Measurements from ENCODE around the gene FLII. TPM values are rescaled to one million over a fixed set of nuclear protein-coding genes. Genes with fewer than 3 reads are reported as not detected.

The FLII gene
- total and polyA plus RNA-seq, 3 donors from 2014 or later, result 317 to 383 (median 351) TPM

DNA sequence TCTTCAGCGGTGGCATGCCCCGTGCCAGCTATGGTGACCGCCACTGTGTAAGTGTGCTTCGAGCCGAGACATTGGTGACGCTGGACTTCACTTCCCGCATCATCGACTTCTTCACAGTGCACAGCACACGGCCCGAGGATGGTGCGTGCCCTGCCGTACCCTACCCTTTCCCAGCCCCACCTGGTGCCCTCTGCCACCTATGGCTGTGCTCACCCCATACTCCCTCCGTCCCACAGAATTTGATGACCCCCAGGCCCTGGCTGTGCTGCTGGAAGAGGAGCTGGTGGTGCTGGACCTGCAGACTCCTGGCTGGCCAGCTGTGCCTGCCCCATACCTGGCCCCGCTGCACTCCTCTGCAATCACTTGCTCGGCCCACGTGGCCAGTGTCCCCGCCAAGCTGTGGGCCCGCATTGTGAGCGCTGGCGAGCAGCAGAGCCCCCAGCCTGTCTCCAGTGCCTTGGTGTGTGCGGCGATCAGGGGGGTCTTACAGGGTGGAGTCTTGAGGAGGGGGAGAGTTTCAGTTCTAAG, 23.6 kb downstream of the FLII start:
- no peak for DNase-seq
- Histone ChIP-seq H3K27ac (no peak overlapping the region), H3K4me1 (no peaks in the 10 kb centered on the region), H3K27me3 (no peaks in the 10 kb centered on the region), H3K9me3 (no peaks in the 10 kb centered on the region), H3K36me3 (ENCODE audit: low read depth, missing control alignments) (no peaks in the 10 kb centered on the region), H3K4me3 (no peak overlapping the region)
- intact Hi-C loops (cut with DNase I; ENCODE audit: low total_unique reads), result no loop called here
- 96 to 97% methylated on average over 14 to 22 of the region's 22 CpGs for WGBS, 2 donors
- TF ChIP-seq, protein P1, sequence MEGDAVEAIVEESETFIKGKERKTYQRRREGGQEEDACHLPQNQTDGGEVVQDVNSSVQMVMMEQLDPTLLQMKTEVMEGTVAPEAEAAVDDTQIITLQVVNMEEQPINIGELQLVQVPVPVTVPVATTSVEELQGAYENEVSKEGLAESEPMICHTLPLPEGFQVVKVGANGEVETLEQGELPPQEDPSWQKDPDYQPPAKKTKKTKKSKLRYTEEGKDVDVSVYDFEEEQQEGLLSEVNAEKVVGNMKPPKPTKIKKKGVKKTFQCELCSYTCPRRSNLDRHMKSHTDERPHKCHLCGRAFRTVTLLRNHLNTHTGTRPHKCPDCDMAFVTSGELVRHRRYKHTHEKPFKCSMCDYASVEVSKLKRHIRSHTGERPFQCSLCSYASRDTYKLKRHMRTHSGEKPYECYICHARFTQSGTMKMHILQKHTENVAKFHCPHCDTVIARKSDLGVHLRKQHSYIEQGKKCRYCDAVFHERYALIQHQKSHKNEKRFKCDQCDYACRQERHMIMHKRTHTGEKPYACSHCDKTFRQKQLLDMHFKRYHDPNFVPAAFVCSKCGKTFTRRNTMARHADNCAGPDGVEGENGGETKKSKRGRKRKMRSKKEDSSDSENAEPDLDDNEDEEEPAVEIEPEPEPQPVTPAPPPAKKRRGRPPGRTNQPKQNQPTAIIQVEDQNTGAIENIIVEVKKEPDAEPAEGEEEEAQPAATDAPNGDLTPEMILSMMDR (IDR thresholded peaks at IDR 0.05), result no peak
- no peak for TF ChIP-seq POLR2A (IDR thresholded peaks at IDR 0.05)

DNA sequence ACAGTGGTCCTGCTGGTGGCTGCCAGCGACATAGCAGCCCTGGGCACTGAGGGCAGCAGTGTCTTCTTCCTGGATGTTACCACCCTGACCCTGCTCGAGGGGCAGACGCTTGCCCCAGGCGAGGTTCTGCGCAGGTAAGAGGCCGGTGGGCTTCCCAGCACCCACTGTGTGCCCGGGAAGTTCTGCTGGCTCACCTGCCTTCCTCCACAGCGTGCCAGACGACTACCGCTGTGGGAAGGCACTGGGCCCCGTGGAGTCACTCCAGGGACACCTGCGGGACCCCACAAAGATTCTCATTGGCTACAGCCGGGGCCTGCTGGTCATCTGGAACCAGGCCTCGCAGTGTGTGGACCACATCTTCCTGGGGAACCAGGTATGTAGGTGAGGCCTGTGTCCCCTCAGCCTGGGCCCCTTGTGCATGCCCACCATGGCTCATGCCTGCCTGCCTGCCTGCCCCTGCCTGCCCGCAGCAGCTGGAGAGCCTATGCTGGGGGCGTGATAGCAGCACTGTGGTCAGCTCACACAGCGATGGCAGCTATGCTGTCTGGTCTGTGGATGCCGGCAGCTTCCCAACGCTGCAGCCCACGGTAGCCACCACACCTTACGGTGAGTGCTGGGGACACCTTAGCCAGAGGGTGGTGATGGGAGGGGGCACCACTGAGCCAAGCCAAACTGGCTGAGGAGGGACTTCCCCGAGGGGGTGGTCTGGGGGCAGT, 24.6 kb downstream of the FLII start:
- no peaks in the 10 kb centered on the region for H3K27me3 ChIP-seq
- H3K4me1 ChIP-seq, result no peaks in the 10 kb centered on the region
- no peaks in the 10 kb centered on the region for H3K36me3 ChIP-seq (ENCODE audit: low read depth, missing control alignments)
- no peak for DNase-seq
- no peak overlapping the region for H3K4me3 ChIP-seq
- H3K9me3 ChIP-seq, result no peaks in the 10 kb centered on the region
- intact Hi-C loops (cut with DNase I; ENCODE audit: low total_unique reads), result no loop called here
- TF ChIP-seq POLR2A (IDR thresholded peaks at IDR 0.05), result no peak
- TF ChIP-seq, protein P1 (IDR thresholded peaks at IDR 0.05), result no peak
- no peak overlapping the region for H3K27ac ChIP-seq
- 91 to 93% methylated on average over 7 to 21 of the region's 22 CpGs for WGBS, 2 donors

DNA sequence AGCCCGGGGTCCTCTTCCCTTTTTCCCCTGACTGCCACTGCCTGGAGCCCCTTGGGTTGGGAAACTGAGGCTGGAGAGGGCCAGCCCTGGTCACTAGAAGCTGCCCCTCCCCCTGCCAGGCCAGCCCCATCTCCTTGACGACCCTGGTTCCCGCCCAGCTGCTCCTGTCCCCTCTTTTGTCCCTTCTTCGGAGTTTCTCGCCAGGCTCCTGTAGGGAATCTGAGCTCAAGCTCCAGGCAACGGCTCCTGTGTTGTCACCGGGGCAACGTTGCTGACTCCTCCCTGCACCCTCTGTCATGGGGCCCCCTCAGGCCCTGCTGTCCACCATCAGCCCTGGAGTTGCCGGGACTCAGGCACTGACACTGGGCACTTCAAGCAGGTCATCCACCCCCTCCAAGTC, 27.4 kb downstream of the FLII start:
- DNase-seq, result no peak
- H3K27ac ChIP-seq, result no peak overlapping the region
- H3K36me3 ChIP-seq (ENCODE audit: low read depth, missing control alignments), result no peaks in the 10 kb centered on the region
- TF ChIP-seq, protein P1 (IDR thresholded peaks at IDR 0.05), result no peak
- TF ChIP-seq POLR2A (IDR thresholded peaks at IDR 0.05), result no peak
- peaks cover 6% of the 10 kb centered on the region for H3K4me1 ChIP-seq
- no peak overlapping the region for H3K4me3 ChIP-seq
- no peaks in the 10 kb centered on the region for H3K9me3 ChIP-seq
- H3K27me3 ChIP-seq, result no peaks in the 10 kb centered on the region
- intact Hi-C loops (cut with DNase I; ENCODE audit: low total_unique reads), result no loop called here
- 72 to 80% methylated on average over 4 to 9 of the region's 9 CpGs for WGBS, 2 donors

DNA sequence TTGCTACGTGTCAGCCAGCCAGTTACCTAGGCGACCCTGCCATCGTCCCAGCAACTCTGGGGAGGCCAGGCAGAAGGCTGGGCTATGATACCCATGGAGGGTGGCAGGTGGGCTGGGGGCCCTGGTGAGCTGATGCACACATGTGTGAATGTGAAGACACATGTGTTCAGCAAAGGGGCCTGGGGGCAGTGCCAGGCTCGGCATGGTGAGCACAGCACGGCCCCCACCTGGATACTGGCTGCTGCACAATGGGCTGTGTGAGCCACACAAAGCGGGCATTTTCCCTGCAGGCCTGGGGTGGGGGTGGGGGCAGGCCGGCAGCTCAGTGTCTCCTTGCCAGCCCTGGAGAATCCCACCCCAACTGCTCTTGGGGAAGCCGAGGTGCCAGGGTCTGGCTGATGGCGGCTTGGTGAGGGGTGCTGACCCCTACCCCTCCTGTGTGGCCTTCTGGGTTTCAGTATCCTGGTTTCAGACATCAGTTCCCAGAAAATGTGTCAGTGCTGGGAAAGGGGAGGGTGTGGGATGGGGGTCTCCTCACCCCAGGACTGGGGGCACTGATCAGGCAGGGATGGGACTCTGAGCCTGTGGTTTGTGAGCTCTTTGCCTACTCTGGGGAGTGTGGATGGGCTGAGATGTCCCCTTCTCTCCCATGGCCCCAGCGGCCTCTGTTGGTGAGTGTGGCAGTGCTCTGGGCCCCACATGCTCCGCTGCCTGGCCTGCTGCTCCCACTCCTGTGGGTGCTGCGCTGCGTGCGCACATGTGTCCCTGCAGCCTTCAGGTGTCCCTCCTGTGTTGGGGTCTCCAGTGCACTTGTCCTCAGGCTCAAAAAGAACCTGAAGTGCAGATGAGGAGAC, 28.0 kb downstream of the FLII start:
- no peak overlapping the region for H3K27ac ChIP-seq
- no peaks in the 10 kb centered on the region for H3K27me3 ChIP-seq
- DNase-seq, result no peak
- no peaks in the 10 kb centered on the region for H3K36me3 ChIP-seq (ENCODE audit: low read depth, missing control alignments)
- no peak for TF ChIP-seq POLR2A (IDR thresholded peaks at IDR 0.05)
- TF ChIP-seq, protein P1 (IDR thresholded peaks at IDR 0.05), result no peak
- intact Hi-C loops (cut with DNase I; ENCODE audit: low total_unique reads), result no loop called here
- no peaks in the 10 kb centered on the region for H3K9me3 ChIP-seq
- 88% methylated on average over 8 to 14 of the region's 14 CpGs for WGBS, 2 donors
- peaks cover 8% of the 10 kb centered on the region for H3K4me1 ChIP-seq
- H3K4me3 ChIP-seq, result no peak overlapping the region
